Mesendoderm (in vitro differentiated cells): Measurements from ENCODE around the gene NEDD1. TPM values are rescaled to one million over a fixed set of nuclear protein-coding genes. Genes with fewer than 3 reads are reported as not detected.

Experiments
- DNase-seq: peaks from one replicate; pipeline ENCODE4 v3.0.0; 2013
- H2AK5ac ChIP-seq: 2 replicates; pipeline ENCODE4 v1.6.1; 2013; ENCODE audit warnings: low read length, inconsistent platforms
- H2BK120ac ChIP-seq: 2 replicates; pipeline ENCODE4 v1.6.1; 2013; ENCODE audit warnings: low read depth, mild to moderate bottlenecking, low read length, moderate library complexity, mixed read lengths
- H2BK15ac ChIP-seq: replicated peaks from 2 replicates; pipeline ENCODE4 v1.6.1; 2013; ENCODE audit warnings: low read depth, mild to moderate bottlenecking, moderate library complexity
- H2BK5ac ChIP-seq: 2 replicates; pipeline ENCODE4 v1.6.1; 2013; ENCODE audit warnings: low read length, inconsistent platforms
- H3K18ac ChIP-seq: 2 replicates; pipeline ENCODE4 v1.6.1; 2013; ENCODE audit warnings: mild to moderate bottlenecking, low read length, mixed read lengths
- H3K23ac ChIP-seq: one replicate; pipeline ENCODE4 v1.6.1; 2013; ENCODE audit warnings: low read length
- H3K27ac ChIP-seq: 2 replicates; pipeline ENCODE4 v1.5.1; 2013; ENCODE audit warnings: low read depth, mild to moderate bottlenecking, inconsistent platforms, low read length, moderate library complexity
- H3K27me3 ChIP-seq: 2 replicates; pipeline ENCODE4 v1.6.1; 2013; ENCODE audit warnings: low read length, control low read depth, mild to moderate bottlenecking, inconsistent platforms; ENCODE audit not compliant: insufficient read depth, poor library complexity
- H3K36me3 ChIP-seq: 2 replicates; pipeline ENCODE4 v1.6.1; 2013; ENCODE audit warnings: low read length, inconsistent platforms; ENCODE audit not compliant: control insufficient read depth, insufficient read depth
- H3K4ac ChIP-seq: one replicate; pipeline ENCODE4 v1.6.1; 2013; ENCODE audit warnings: low read depth, mild to moderate bottlenecking, low read length, moderate library complexity
- H3K4me1 ChIP-seq: 2 replicates; pipeline ENCODE4 v1.6.1; 2013; ENCODE audit warnings: low read depth, low read length, inconsistent platforms; ENCODE audit not compliant: control insufficient read depth
- H3K4me2 ChIP-seq: 2 replicates; pipeline ENCODE4 v1.6.1; 2013; ENCODE audit warnings: low read length
- H3K4me3 ChIP-seq: 2 replicates; pipeline ENCODE4 v1.5.1; 2013; ENCODE audit warnings: mild to moderate bottlenecking, low read length
- H3K56ac ChIP-seq: one replicate; pipeline ENCODE4 v1.6.1; 2013; ENCODE audit warnings: low read length
- H3K79me1 ChIP-seq: 2 replicates; pipeline ENCODE4 v1.6.1; 2013; ENCODE audit warnings: low read length, inconsistent platforms
- H3K79me2 ChIP-seq: 2 replicates; pipeline ENCODE4 v1.6.1; 2013; ENCODE audit warnings: mild to moderate bottlenecking, low read length; ENCODE audit not compliant: control insufficient read depth, insufficient read depth
- H3K9ac ChIP-seq: 2 replicates; pipeline ENCODE4 v1.6.1; 2013; ENCODE audit warnings: low read length, inconsistent platforms
- H4K5ac ChIP-seq: one replicate; pipeline ENCODE4 v1.6.1; 2013; ENCODE audit warnings: low read length
- H4K8ac ChIP-seq: one replicate; pipeline ENCODE4 v1.6.1; 2013; ENCODE audit warnings: low read depth, mild to moderate bottlenecking, control low read depth, low read length, moderate library complexity
- WGBS: extraction: QIAGEN DNeasy Blood & Tissue Kit; methylation state at CpG from one replicate; pipeline ENCODE4 v1.1.7; 2013; ENCODE audit warnings: low lambda C conversion rate, missing lambda C conversion rate; ENCODE audit not compliant: insufficient coverage; ENCODE audit errors: extremely low coverage; 5-methylcytosine and 5-hydroxymethylcytosine counted together
- polyA plus RNA-seq, 2 experiments: library from polyadenylated mRNA; stranded (reverse); fragments of 200-250 nt; gene quantifications; one replicate each; pipeline ENCODE4 v1.2.3, GENCODE V29; 2013

Gene NEDD1
- 17.5 TPM for polyA plus RNA-seq (2013, experiment 1 of 2)
- 18.0 TPM for polyA plus RNA-seq (2013, experiment 2 of 2)

GRCh38 chr12:96906849-96907670, at the start of gene NEDD1:
NEDD1 (plus strand) TSS chr12:96907257; CDS start chr12:96909760, 2,503 bp downstream.
- H3K4me3 ChIP-seq: peak within 1 kb of the TSS; percentile 90
- peak within 1 kb of the TSS; percentile 96 for H3K9ac ChIP-seq
- H2AK5ac ChIP-seq: no peak within 1 kb of the TSS
- WGBS: no CpG with 5 or more reads among the region's 68 CpGs
- H4K8ac ChIP-seq: peak within 1 kb of the TSS; percentile 95
- peak within 1 kb of the TSS; percentile 79 for H3K27ac ChIP-seq
- H3K4me1 ChIP-seq: peaks cover 2% of the 10 kb centered on the region
- H2BK120ac ChIP-seq: no peak within 1 kb of the TSS
- peak within 1 kb of the TSS; percentile 62 for H3K4me2 ChIP-seq
- peaks cover 1% of the 10 kb centered on the region for H3K79me1 ChIP-seq
- peak; percentile 94 for DNase-seq
- no peaks in the 10 kb centered on the region for H3K27me3 ChIP-seq
- peak within 1 kb of the TSS; percentile 41 for H3K4ac ChIP-seq
- H2BK5ac ChIP-seq: no peak within 1 kb of the TSS
- peak within 1 kb of the TSS; percentile 31 for H3K23ac ChIP-seq
- no peaks in the 10 kb centered on the region for H3K36me3 ChIP-seq
- peaks cover 4% of the 10 kb centered on the region for H3K79me2 ChIP-seq
- peak within 1 kb of the TSS; percentile 93 for H3K56ac ChIP-seq
- no peak within 1 kb of the TSS for H2BK15ac ChIP-seq
- peak within 1 kb of the TSS; percentile 77 for H3K18ac ChIP-seq
- peak within 1 kb of the TSS; percentile 86 for H4K5ac ChIP-seq

- no CpG with 5 or more reads among the region's 1 CpG for WGBS
- H3K56ac ChIP-seq: no peak overlapping the region
- H3K4me3 ChIP-seq: no peak overlapping the region
- H3K27me3 ChIP-seq: peaks cover 2% of the 10 kb centered on the region
- H4K8ac ChIP-seq: no peak overlapping the region
- H2BK120ac ChIP-seq: no peak overlapping the region
- no peak for DNase-seq
- no peak overlapping the region for H3K27ac ChIP-seq
- H3K36me3 ChIP-seq: no peaks in the 10 kb centered on the region
- H3K18ac ChIP-seq: no peak overlapping the region
- no peaks in the 10 kb centered on the region for H3K79me2 ChIP-seq
- H2BK5ac ChIP-seq: no peak overlapping the region
- no peak overlapping the region for H2AK5ac ChIP-seq
- H3K23ac ChIP-seq: no peak overlapping the region
- no peak overlapping the region for H3K9ac ChIP-seq
- no peaks in the 10 kb centered on the region for H3K4me1 ChIP-seq
- no peak overlapping the region for H4K5ac ChIP-seq
- no peak overlapping the region for H2BK15ac ChIP-seq
- no peak overlapping the region for H3K4me2 ChIP-seq
- no peak overlapping the region for H3K4ac ChIP-seq
- no peaks in the 10 kb centered on the region for H3K79me1 ChIP-seq
Measured at GRCh38 chr12:96858162-96858561, 48.9 kb upstream of the NEDD1 start.

GRCh38 chr12:96861656-96862055, 45.4 kb upstream of the NEDD1 start:
- no peak overlapping the region for H3K27ac ChIP-seq
- H3K4me3 ChIP-seq: no peak overlapping the region
- H3K9ac ChIP-seq: no peak overlapping the region

GRCh38 chr12:96862326-96862725, 44.7 kb upstream of the NEDD1 start:
- Histone ChIP-seq H3K4me3 (no peak overlapping the region), H3K4ac (no peak overlapping the region), H3K56ac (no peak overlapping the region), H2AK5ac (no peak overlapping the region), H3K27ac (no peak overlapping the region), H3K4me1 (no peaks in the 10 kb centered on the region), H3K79me1 (no peaks in the 10 kb centered on the region), H4K8ac (no peak overlapping the region), H3K79me2 (no peaks in the 10 kb centered on the region), H3K9ac (no peak overlapping the region), H3K18ac (no peak overlapping the region), H2BK15ac (no peak overlapping the region), H3K27me3 (peaks cover 2% of the 10 kb centered on the region), H3K4me2 (no peak overlapping the region), H2BK5ac (no peak overlapping the region), H3K23ac (no peak overlapping the region), H4K5ac (no peak overlapping the region), H2BK120ac (no peak overlapping the region), H3K36me3 (no peaks in the 10 kb centered on the region)
- WGBS: no CpG with 5 or more reads among the region's 1 CpG
- DNase-seq: peak; percentile 91

More at GRCh38 chr12:96861656-96862055, 45.4 kb upstream of the NEDD1 start:
- Histone ChIP-seq H3K36me3 (no peaks in the 10 kb centered on the region), H2BK15ac (no peak overlapping the region), H2BK5ac (no peak overlapping the region), H3K79me1 (no peaks in the 10 kb centered on the region), H4K8ac (no peak overlapping the region), H4K5ac (no peak overlapping the region), H3K27me3 (peaks cover 2% of the 10 kb centered on the region), H3K4me1 (no peaks in the 10 kb centered on the region), H2AK5ac (no peak overlapping the region), H3K4ac (no peak overlapping the region), H3K4me2 (no peak overlapping the region), H3K56ac (no peak overlapping the region), H3K23ac (no peak overlapping the region), H3K18ac (no peak overlapping the region), H2BK120ac (no peak overlapping the region), H3K79me2 (no peaks in the 10 kb centered on the region)
- DNase-seq: no peak
- WGBS: no CpG with 5 or more reads among the region's 2 CpGs

GRCh38 chr12:96864335-96864734, 42.7 kb upstream of the NEDD1 start:
- Histone ChIP-seq H3K4me1 (no peaks in the 10 kb centered on the region), H2BK15ac (no peak overlapping the region), H2BK120ac (no peak overlapping the region), H3K4ac (no peak overlapping the region), H3K56ac (no peak overlapping the region), H2BK5ac (no peak overlapping the region), H3K4me2 (no peak overlapping the region), H2AK5ac (no peak overlapping the region), H3K27ac (no peak overlapping the region), H3K23ac (no peak overlapping the region), H3K79me2 (no peaks in the 10 kb centered on the region), H3K18ac (no peak overlapping the region), H3K9ac (no peak overlapping the region), H3K27me3 (peaks cover 2% of the 10 kb centered on the region), H3K36me3 (no peaks in the 10 kb centered on the region), H3K4me3 (no peak overlapping the region), H4K8ac (no peak overlapping the region), H4K5ac (no peak overlapping the region), H3K79me1 (no peaks in the 10 kb centered on the region)
- no CpG with 5 or more reads among the region's 4 CpGs for WGBS
- no peak for DNase-seq
